ENCODE results near the gene HDAC1. TPM values are rescaled to one million over a fixed set of nuclear protein-coding genes. Genes with fewer than 3 reads are reported as not detected.
A peak's percentile ranks its signal among the peaks of the same experiment; 100 is the strongest.
"Not testable (repeated sequence)": the region's sequence is repeated elsewhere in the genome, so short reads cannot be mapped to it uniquely, and the experiment has no call there.

The HDAC1 gene
- polyA plus RNA-seq, 10 donors: 27.5 to 50.3 (median 41.3) TPM

DNA sequence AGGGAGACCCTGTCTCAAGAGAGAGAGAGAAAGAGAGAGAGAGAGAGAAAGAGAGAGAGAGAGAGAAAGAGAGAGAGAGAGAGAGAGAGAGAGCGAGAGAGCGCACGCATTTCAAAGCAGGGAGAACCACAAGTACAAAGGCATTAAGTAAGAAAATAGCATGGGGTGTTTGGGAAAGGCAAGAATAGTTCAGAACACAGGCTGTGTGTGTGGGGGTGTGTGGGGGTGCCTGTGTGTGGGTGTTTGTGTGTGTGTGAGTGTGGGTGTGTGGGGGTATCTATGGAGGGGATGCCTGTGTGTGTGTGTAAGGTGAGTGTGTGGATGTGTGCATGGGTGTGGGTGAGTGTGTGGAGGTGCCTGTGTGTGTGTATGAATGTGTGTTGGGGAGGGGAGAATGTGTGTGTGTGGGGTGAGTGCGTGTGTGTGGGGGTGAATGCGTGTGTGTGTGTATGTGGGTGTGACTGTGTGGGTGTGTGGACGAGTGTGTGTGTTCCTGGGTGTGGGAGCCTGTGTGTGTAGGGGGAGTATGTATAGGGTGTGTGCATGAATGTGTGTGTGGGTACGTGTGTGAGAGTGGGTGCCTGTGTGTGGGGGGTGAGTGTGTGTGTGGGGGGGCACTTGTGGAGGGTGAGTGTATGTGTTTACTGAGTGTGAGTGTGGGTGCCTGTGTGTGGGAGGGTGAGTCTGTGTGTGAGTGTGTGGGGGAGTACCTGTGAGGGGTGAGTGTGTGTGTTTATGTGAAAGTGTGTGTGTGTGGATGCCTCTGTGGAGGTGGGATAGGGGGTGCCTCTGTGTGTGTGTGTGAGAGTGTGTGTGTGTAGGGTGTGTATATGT is 19.1 kb upstream of the HDAC1 start:
- no peak for DNase-seq

DNA sequence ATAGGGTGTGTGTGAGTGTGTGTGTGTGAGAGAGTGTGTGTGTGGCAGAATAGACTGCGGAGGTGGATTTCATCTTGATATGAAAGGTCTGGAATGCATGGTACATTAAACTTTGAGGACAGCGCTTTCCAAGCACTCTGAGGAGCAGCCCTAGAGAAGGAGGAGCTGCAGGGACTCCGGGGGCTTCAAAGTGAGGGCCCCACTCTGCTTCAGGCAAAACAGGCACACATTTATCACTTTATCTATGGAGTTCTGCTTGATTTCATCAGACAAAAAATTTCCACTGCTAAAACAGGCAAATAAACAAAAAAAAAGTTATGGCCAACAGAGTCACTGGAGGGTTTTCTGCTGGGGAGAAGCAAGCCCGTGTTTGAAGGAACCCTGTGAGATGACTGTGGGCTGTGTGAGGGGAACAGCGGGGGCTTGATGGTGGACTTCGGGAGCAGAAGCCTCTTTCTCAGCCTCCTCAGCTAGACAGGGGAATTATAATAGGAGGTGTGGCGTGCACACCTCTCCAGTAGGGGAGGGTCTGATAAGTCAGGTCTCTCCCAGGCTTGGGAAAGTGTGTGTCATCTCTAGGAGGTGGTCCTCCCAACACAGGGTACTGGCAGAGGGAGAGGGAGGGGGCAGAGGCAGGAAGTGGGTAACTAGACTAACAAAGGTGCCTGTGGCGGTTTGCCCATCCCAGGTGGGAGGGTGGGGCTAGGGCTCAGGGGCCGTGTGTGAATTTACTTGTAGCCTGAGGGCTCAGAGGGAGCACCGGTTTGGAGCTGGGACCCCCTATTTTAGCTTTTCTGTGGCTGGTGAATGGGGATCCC is 18.3 kb upstream of the HDAC1 start:
- DNase-seq: no peak

DNA sequence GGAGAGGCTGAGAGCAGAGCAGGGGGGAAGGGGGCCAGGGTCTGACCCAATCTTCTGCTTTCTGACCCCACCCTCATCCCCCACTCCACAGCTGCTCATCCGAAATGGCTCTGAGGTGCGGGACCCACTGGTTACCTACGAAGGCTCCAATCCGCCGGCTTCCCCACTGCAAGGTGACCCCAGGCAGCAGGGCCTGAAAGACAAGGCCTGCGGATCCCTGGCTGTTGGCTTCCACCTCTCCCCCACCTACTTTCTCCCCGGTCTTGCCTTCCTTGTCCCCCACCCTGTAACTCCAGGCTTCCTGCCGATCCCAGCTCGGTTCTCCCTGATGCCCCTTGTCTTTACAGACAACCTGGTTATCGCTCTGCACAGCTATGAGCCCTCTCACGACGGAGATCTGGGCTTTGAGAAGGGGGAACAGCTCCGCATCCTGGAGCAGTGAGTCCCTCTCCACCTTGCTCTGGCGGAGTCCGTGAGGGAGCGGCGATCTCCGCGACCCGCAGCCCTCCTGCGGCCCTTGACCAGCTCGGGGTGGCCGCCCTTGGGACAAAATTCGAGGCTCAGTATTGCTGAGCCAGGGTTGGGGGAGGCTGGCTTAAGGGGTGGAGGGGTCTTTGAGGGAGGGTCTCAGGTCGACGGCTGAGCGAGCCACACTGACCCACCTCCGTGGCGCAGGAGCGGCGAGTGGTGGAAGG is 17.1 kb upstream of the HDAC1 start:
- DNase-seq: no peak

- peak in 1 of 3 donors; percentile 32 for DNase-seq
These were observed 16.5 kb upstream of the HDAC1 start for GRCh38 chr1:32275424-32275823.

GRCh38 chr1:32276032-32276782 is 15.7 kb upstream of the HDAC1 start:
- peak in 1 of 3 donors; percentile 7 for DNase-seq

- DNase-seq: not testable (repeated sequence)
These were observed 7.1 kb upstream of the HDAC1 start for GRCh38 chr1:32284777-32285176.

DNA sequence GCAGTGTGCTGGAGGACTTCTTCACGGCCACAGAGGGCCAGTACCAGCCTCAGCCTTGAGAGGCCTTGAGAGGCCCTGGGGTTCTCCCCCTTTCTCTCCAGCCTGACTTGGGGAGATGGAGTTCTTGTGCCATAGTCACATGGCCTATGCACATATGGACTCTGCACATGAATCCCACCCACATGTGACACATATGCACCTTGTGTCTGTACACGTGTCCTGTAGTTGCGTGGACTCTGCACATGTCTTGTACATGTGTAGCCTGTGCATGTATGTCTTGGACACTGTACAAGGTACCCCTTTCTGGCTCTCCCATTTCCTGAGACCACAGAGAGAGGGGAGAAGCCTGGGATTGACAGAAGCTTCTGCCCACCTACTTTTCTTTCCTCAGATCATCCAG is 6.2 kb upstream of the HDAC1 start:
- DNase-seq: no peak

- DNase-seq: no peak
These were observed 5.1 kb upstream of the HDAC1 start for GRCh38 chr1:32286763-32287162.

DNA sequence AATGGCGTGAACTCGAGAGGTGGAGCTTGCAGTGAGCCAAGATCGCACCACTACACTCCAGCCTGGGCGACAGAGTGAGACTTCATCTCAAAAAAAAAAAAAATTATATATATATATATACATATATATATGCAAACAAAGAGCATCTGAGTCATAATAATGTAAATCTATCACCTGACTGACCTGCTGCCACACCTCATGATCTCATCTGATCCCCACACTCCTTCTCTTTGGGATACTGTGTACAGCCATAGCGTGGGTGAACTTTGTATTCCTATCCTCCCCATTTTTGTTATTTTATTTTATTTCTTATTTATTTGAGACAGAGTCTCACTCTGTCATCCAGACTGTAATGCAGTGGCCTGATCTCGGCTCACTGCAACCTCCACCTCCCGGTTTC is 2.6 kb upstream of the HDAC1 start:
- no peak for DNase-seq

GRCh38 chr1:32291145-32291707 is 657 bp upstream of the HDAC1 start:
- DNase-seq: no peak

DNA sequence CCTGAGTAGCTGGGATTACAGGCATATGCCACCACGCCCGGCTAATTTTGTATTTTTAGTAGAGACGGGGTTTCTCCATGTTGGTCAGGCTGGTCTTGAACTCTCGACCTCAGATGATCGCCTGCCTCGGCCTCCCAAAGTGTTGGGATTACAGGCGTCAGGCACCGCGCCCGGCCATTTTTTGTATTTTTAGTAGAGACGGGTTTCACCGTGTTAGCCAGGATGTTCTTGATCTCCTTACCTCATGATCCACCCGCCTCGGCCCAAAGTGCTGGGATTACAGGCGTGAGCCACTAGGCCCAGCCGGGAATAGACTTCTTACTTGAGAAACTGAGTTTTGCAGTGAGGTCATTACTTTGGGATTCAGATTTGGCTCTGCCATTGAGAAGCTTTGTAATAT is 6.3 kb downstream of the HDAC1 start:
- DNase-seq: not testable (repeated sequence)

DNA sequence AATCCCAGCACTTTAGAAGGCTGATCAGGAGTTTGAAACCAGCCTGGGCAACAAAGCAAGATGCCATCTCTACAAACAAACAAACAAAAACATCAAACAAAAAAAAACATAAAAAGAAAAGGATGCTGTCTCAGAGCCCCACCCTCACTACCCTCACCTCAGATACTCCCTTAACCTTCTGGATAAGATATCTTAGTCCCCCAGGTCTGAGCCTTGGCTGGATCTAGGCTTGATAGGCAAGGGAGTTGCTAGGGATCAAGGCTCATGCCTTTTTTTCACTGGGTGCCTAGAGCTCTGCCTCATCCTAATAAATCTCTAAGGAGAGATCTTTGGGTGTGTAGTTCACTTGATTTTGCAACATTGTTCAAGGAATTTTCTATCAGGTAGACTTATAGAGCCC is 7.4 kb downstream of the HDAC1 start:
- no peak for DNase-seq

DNA sequence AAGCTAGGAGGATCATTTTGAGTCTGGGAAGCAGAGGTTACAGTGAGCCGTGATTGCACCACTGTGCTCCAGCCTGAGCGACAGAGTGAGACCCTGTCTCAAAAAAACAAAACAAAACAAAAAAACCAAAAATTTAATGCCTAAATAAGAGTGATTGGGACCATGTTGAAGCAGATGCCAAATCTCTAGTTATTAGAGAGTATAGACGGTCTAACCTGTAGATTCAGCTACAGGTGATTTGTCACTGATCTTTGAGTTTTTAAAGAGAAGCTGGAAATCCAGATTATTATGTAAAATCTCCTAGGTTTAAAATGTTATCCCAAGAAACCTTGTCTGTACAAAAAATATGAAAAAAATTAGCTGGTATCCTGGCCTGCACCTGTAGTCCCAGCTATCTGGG is 11.5 kb downstream of the HDAC1 start:
- no peak for DNase-seq

GRCh38 chr1:32303997-32304622 is 12.2 kb downstream of the HDAC1 start:
- no peak for DNase-seq

DNA sequence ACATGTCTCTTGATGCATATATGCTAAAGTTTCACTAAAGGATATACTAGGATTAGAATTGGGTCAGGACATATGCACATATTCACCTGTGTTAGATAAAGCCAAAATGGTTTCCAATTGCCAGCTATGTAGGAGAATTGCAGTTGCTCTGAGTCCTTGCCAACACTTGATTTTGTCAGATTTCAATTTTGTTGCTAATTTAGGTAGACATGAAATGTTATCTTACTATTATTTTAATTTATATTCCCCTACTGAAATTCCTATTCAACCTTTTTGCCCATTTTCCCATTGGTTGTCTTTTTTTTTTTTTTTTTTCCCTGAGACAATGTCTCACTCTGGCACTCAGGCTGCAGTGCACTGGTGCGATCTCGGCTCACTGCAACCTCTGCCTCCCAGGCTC is 13.4 kb downstream of the HDAC1 start:
- no peak for DNase-seq

GRCh38 chr1:32307324-32307723 is 15.4 kb downstream of the HDAC1 start:
- DNase-seq: no peak

- no peak for DNase-seq
These were observed 18.1 kb downstream of the HDAC1 start for GRCh38 chr1:32309960-32310359.

DNA sequence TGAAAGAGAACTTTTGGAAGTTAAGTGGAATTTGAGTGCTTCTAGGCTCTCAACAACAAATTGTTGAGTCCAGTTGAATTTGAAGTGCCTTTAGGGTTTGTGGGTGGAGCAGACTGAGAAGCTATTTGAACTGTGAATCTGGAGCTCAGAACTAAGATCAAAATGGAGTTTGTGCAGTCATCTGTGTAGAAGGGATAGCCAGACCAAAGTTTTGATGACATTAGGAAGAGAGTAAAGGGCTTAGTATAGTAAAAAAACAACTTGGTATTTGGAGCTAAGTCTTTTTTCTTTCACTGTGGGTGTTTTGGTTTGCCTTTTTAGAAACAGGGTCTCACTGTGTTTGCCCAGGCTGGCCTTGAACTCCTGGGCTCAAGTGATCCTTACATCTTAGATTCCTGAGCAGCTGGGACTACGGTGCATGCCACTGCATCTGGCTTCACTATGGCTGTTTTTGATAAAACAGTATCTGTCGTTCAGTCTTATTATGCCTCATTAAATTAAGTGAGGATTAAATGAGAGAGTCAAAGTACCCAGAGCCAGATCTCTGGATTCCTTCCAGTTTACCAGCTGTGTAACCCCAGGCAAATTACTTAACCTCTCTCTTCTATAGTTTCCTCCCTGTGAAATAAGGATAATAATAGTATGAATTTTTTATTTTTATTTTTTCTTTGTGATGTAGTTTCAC is 20.0 kb downstream of the HDAC1 start:
- no peak for DNase-seq

GRCh38 chr1:32316903-32317277 is 25.0 kb downstream of the HDAC1 start:
- DNase-seq: no peak

- DNase-seq: no peak
These were observed 26.4 kb downstream of the HDAC1 start for GRCh38 chr1:32318127-32318869.
